Measurements from ENCODE around the gene RANBP3.

Gene RANBP3

DNA sequence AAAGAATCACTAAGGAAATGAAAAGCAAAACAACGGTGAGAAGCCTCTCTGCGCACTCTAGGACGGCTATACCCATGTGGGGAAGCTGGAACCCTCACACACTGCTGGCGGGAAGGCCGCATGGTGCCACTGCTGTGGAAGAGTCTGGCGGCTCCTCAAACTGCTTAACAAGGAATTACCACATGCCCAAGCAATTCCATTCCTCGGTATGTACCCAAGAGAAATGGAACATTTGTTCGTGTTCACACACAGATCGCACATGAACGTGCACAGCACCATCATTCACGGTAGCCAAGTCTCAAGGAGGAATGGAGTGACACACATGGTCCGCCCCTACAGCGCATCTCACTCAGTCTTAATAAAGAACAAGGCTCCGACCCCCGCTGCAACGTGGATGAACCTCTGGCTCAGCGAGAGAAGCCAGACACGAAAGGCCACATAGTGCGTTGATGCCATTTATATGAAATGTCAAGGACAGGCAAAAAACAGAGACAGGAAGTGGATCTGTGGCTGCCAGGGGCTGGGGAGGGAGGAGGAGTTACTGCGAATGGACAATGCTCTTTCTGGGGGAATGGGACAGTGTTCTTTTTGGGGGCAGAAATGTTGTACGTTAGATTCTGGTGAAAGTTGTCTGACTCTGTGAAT is 56.3 kb downstream of the RANBP3 start:
- no peaks in the 10 kb centered on the region for H4K20me1 ChIP-seq (ENCODE audit: insufficient read depth, low read length)
- H3K4me1 ChIP-seq (ENCODE audit: insufficient read depth, low read length, severe bottlenecking) = no peaks in the 10 kb centered on the region
- peaks cover 93% of the 10 kb centered on the region for H3K36me3 ChIP-seq (ENCODE audit: insufficient read depth, low read length)
- H3K9me2 ChIP-seq (ENCODE audit: low read depth, low read length) = no peaks in the 10 kb centered on the region
- no peaks in the 10 kb centered on the region for H3F3A ChIP-seq (ENCODE audit: insufficient read depth, low read length)
- no peak overlapping the region for H2AFZ ChIP-seq (ENCODE audit: low read length)
- H3K4me2 ChIP-seq (ENCODE audit: low read length) = no peak overlapping the region
- no peaks in the 10 kb centered on the region for H3K9me3 ChIP-seq (ENCODE audit: low read length)
- H3K79me2 ChIP-seq (ENCODE audit: insufficient read depth, low read length) = no peaks in the 10 kb centered on the region
- no peak overlapping the region for H3K4me3 ChIP-seq (ENCODE audit: low read depth, low read length, poor library complexity, severe bottlenecking)
- TF ChIP-seq EZH2 (IDR thresholded peaks at IDR 0.05; ENCODE audit: borderline replicate concordance, low read length) = no peak
- no peak for TF ChIP-seq CTCF (IDR thresholded peaks at IDR 0.05; ENCODE audit: low read length)
- no peak overlapping the region for H3K27ac ChIP-seq (ENCODE audit: low read depth, low read length, poor library complexity, severe bottlenecking)
- H3K9ac ChIP-seq (ENCODE audit: low read length) = no peak overlapping the region
- H3K27me3 ChIP-seq (ENCODE audit: insufficient read depth, low read length) = no peaks in the 10 kb centered on the region

DNA sequence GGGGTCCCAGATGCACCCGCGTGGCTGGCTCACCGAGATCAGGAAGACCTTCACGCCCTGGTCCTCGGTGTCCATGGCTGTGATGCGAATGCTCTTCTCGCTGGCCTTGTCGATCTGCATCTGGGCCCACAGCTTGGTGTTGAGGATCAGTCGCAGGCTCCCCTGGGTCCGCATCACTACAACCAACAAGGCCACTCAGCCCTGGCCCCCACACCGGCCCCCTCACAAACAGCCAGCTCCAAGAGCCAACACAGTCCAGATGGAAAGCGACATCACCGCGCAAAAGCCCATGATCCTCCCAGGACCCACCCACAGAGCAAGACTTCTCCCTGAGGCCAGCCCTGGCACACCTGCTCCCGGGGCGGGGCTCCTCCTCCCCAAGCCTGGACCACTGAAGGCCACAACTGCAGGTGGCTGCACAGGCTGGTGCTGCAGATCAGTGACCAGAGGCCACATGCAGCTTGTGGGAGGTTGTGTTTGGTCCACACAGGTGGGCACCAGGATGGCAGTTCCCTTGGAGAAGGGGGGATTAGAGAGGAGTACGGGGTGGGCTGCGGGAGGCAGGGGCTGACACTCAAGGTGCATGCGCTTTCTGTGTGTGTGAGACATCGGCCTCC is 59.4 kb downstream of the RANBP3 start:
- H3K27ac ChIP-seq (ENCODE audit: low read depth, low read length, poor library complexity, severe bottlenecking) = no peak overlapping the region
- peaks cover 77% of the 10 kb centered on the region for H3K36me3 ChIP-seq (ENCODE audit: insufficient read depth, low read length)
- no peaks in the 10 kb centered on the region for H4K20me1 ChIP-seq (ENCODE audit: insufficient read depth, low read length)
- no peaks in the 10 kb centered on the region for H3K9me3 ChIP-seq (ENCODE audit: low read length)
- no peak overlapping the region for H3K9ac ChIP-seq (ENCODE audit: low read length)
- no peak overlapping the region for H3K4me3 ChIP-seq (ENCODE audit: low read depth, low read length, poor library complexity, severe bottlenecking)
- H2AFZ ChIP-seq (ENCODE audit: low read length) = no peak overlapping the region
- no peak overlapping the region for H3K4me2 ChIP-seq (ENCODE audit: low read length)
- TF ChIP-seq CTCF (IDR thresholded peaks at IDR 0.05; ENCODE audit: low read length) = no peak
- TF ChIP-seq EZH2 (IDR thresholded peaks at IDR 0.05; ENCODE audit: borderline replicate concordance, low read length) = no peak
- H3F3A ChIP-seq (ENCODE audit: insufficient read depth, low read length) = no peaks in the 10 kb centered on the region
- no peaks in the 10 kb centered on the region for H3K27me3 ChIP-seq (ENCODE audit: insufficient read depth, low read length)
- no peaks in the 10 kb centered on the region for H3K4me1 ChIP-seq (ENCODE audit: insufficient read depth, low read length, severe bottlenecking)
- H3K9me2 ChIP-seq (ENCODE audit: low read depth, low read length) = no peaks in the 10 kb centered on the region
- H3K79me2 ChIP-seq (ENCODE audit: insufficient read depth, low read length) = no peaks in the 10 kb centered on the region

GRCh38 chr19:5917431-5918107 is 60.4 kb downstream of the RANBP3 start:
- H3F3A ChIP-seq (ENCODE audit: insufficient read depth, low read length) = no peaks in the 10 kb centered on the region
- H3K9me2 ChIP-seq (ENCODE audit: low read depth, low read length) = no peaks in the 10 kb centered on the region
- H4K20me1 ChIP-seq (ENCODE audit: insufficient read depth, low read length) = no peaks in the 10 kb centered on the region
- peaks cover 72% of the 10 kb centered on the region for H3K36me3 ChIP-seq (ENCODE audit: insufficient read depth, low read length)
- no peak overlapping the region for H3K4me3 ChIP-seq (ENCODE audit: low read depth, low read length, poor library complexity, severe bottlenecking)
- no peak overlapping the region for H3K27ac ChIP-seq (ENCODE audit: low read depth, low read length, poor library complexity, severe bottlenecking)
- no peaks in the 10 kb centered on the region for H3K27me3 ChIP-seq (ENCODE audit: insufficient read depth, low read length)
- H3K9me3 ChIP-seq (ENCODE audit: low read length) = no peaks in the 10 kb centered on the region
- H2AFZ ChIP-seq (ENCODE audit: low read length) = no peak overlapping the region
- H3K4me2 ChIP-seq (ENCODE audit: low read length) = no peak overlapping the region
- TF ChIP-seq EZH2 (IDR thresholded peaks at IDR 0.05; ENCODE audit: borderline replicate concordance, low read length) = no peak
- no peak for TF ChIP-seq CTCF (IDR thresholded peaks at IDR 0.05; ENCODE audit: low read length)
- H3K79me2 ChIP-seq (ENCODE audit: insufficient read depth, low read length) = no peaks in the 10 kb centered on the region
- H3K9ac ChIP-seq (ENCODE audit: low read length) = no peak overlapping the region
- H3K4me1 ChIP-seq (ENCODE audit: insufficient read depth, low read length, severe bottlenecking) = no peaks in the 10 kb centered on the region
